Kidney (tissue), 14 donors: ENCODE data around the gene G6PC1. TPM values are rescaled to one million over a fixed set of nuclear protein-coding genes. Genes with fewer than 3 reads are reported as not detected.
A peak's percentile ranks its signal among the peaks of the same experiment; 100 is the strongest.
"Not testable (repeated sequence)": the region's sequence is repeated elsewhere in the genome, so short reads cannot be mapped to it uniquely, and the experiment has no call there.

Experiments
- DNase-seq, 5 donors: peaks; one replicate each; pipeline ENCODE4 v3.0.0-alpha.2; 2013 to 2020
- FAIRE-seq: peaks from 2 replicates; lab custom pipeline; 2012; peaks lifted over from hg19 to GRCh38; lab: Jason Lieb, UNC
- H3K27ac ChIP-seq, 2 donors: one replicate each; pipeline ENCODE4 v1.7.0; 2013; ENCODE audit warnings: low read depth in 2 of 2, low read length in 2 of 2, inconsistent platforms in 1 of 2
- H3K27me3 ChIP-seq: one replicate; pipeline ENCODE4 v1.7.1; 2013; ENCODE audit warnings: low read length, inconsistent platforms; ENCODE audit not compliant: control insufficient read depth, insufficient read depth
- H3K36me3 ChIP-seq, 3 donors: one replicate each; pipeline versions ENCODE4 v1.7.0 to v1.7.1; 2013; ENCODE audit warnings: low read length in 3 of 3, control low read depth in 1 of 3, inconsistent platforms in 1 of 3; ENCODE audit not compliant: insufficient read depth in 3 of 3, control insufficient read depth in 2 of 3
- H3K4me1 ChIP-seq, 3 donors: one replicate each; pipeline versions ENCODE4 v1.7.0 to v1.7.1; 2013; ENCODE audit warnings: low read length in 3 of 3, inconsistent platforms in 1 of 3, low read depth in 1 of 3; ENCODE audit not compliant: control insufficient read depth in 2 of 3, insufficient read depth in 2 of 3
- H3K4me3 ChIP-seq, 3 donors: one replicate each; pipeline versions ENCODE4 v1.7.0 to v1.8.1; 2013; ENCODE audit warnings: low read length in 3 of 3, control low read depth in 1 of 3, inconsistent platforms in 1 of 3
- H3K9ac ChIP-seq, 3 donors: one replicate each; pipeline versions ENCODE4 v1.7.0 to v1.7.1; 2013; ENCODE audit warnings: low read length in 3 of 3, control low read depth in 1 of 3, inconsistent platforms in 1 of 3
- H3K9me3 ChIP-seq, 3 donors: one replicate each; pipeline versions ENCODE4 v1.7.0 to v1.7.1; 2013; ENCODE audit warnings: low read length in 3 of 3, control low read depth in 1 of 3, inconsistent platforms in 1 of 3; ENCODE audit not compliant: control insufficient read depth in 2 of 3, insufficient read depth in 1 of 3
- intact Hi-C: fragments of 100-400 bp; cut with DNase I; formaldehyde crosslinking; loops from one replicate; pipeline ENCODE4 v1.11.1; 2022
- polyA plus RNA-seq: library from polyadenylated mRNA; stranded (reverse); fragments of 350-450 nt; fragmentation: Illumina TruSeq; extraction: RNeasy Lipid Tissue Mini Kit (QIAGEN cat#74804); gene quantifications from one replicate; pipeline ENCODE4 v1.2.3, GENCODE V29; 2014; ENCODE audit warnings: low read depth, low replicate concordance; ENCODE audit not compliant: insufficient read depth
- total RNA-seq: library from RNA; stranded (reverse); fragmentation: NEBNext Ultra II Directional; extraction: Animal tissue kit (Norgen Biotek cat#: 25700); gene quantifications from one replicate; pipeline ENCODE4 v1.2.1, GENCODE V29; 2021
- TF ChIP-seq, protein P1 (sequence below): IDR thresholded peaks from 3 replicates; pipeline ENCODE4 v1.5.1; 2012; ENCODE audit warnings: mild to moderate bottlenecking, moderate library complexity, borderline replicate concordance; ENCODE audit not compliant: insufficient read depth; ENCODE audit errors: extremely low read depth
- donor health status: control.
- donor health status: control.
- donor health status: control.
- donor health status: control.
- donor health status: control.
- donor health status: DM: yes; HTN: yes; CAD: no.
- donor health status: Normal renal cell carcinoma (clear cell type).

G6PC1 gene
- total and polyA plus RNA-seq, 2 donors from 2014 or later: 0.16 to 10.5 TPM

DNA sequence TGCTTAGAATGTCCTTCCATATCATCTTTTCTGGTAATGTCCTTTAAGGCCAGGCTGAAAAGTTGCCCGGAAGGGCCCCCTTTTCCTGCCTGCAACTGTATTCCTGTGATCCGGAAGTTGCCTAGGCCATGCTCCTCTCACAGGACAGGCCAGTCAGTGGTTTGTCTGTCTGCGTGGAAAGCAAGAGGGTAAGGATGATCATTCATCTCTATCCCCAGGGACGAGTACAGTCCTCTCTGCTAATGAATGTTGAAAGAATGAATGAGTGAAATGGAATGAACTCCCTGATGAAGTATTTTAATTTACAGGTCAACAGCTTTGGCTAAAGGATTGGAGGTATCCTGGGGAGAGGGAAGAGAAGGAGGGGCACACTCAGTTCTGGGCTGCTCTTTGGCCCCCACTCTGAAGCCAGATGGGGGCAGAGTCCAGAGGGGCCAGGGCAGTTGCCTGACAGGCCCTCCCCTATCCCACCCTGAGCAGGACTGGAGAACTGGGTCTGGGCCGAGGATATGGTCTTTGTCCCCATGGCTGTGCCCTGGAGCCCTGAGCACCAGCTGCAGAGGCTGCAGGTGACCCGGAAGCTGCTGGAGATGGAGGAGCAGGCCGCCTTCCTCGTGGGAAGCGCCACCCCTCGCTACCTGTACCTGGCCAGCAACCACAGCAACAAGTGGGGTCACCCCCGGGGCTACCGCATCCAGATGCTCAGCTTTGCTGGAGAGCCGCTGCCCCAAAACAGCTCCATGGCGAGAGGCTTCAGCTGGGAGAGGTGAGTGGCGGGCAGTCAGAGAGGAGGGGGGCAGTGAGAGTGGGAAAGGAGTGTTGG is 46.4 kb upstream of the G6PC1 start:
- H3K9me3 ChIP-seq: no peaks in the 10 kb centered on the region
- TF ChIP-seq, protein P1, sequence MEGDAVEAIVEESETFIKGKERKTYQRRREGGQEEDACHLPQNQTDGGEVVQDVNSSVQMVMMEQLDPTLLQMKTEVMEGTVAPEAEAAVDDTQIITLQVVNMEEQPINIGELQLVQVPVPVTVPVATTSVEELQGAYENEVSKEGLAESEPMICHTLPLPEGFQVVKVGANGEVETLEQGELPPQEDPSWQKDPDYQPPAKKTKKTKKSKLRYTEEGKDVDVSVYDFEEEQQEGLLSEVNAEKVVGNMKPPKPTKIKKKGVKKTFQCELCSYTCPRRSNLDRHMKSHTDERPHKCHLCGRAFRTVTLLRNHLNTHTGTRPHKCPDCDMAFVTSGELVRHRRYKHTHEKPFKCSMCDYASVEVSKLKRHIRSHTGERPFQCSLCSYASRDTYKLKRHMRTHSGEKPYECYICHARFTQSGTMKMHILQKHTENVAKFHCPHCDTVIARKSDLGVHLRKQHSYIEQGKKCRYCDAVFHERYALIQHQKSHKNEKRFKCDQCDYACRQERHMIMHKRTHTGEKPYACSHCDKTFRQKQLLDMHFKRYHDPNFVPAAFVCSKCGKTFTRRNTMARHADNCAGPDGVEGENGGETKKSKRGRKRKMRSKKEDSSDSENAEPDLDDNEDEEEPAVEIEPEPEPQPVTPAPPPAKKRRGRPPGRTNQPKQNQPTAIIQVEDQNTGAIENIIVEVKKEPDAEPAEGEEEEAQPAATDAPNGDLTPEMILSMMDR: no peak
- FAIRE-seq: no peak
- no peak overlapping the region for H3K27ac ChIP-seq
- peak in 1 of 5 donors; percentile 38 for DNase-seq
- peak overlapping the region in 2 of 3 donors; percentile 44 to 61 for H3K4me3 ChIP-seq
- intact Hi-C loops: no loop called here
- H3K9ac ChIP-seq: no peak overlapping the region
- H3K4me1 ChIP-seq: peaks cover 4 to 23% (median 9%) of the 10 kb centered on the region in 3 donors
- no peaks in the 10 kb centered on the region for H3K27me3 ChIP-seq
- no peaks in the 10 kb centered on the region for H3K36me3 ChIP-seq

DNA sequence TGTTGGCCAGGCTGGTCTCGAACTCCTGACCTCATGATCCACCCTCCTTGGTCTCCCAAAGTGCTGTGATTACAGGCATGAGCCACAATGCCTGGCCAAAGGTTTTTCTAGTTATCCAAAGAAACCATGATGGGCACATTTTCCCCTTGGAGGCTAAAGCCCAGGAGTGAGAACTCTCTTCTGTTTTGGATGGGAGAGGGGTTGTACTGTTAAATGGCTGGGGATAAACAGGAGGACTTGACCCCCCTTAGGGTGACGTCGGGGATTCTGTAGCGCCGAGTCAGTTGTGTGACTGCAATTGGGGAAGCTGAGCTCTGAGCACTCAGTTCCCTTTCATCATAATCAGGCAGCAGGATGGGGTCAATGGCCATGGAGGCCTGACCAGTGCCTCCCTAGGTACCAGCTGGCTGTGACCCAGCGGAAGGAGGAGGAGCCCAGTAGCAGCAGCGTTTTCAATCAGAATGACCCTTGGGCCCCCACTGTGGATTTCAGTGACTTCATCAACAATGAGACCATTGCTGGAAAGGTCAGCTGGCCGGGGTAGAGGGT is 45.5 kb upstream of the G6PC1 start:
- no peak overlapping the region for H3K4me3 ChIP-seq
- no peaks in the 10 kb centered on the region for H3K9me3 ChIP-seq
- DNase-seq (peak in 1 of 5 donors; percentile 23), FAIRE-seq (no peak)
- intact Hi-C loops: no loop called here
- H3K4me1 ChIP-seq: peaks cover under 1 to 14% (median under 1%) of the 10 kb centered on the region in 3 donors
- no peaks in the 10 kb centered on the region for H3K27me3 ChIP-seq
- H3K36me3 ChIP-seq: no peaks in the 10 kb centered on the region
- TF ChIP-seq, protein P1: no peak
- no peak overlapping the region for H3K27ac ChIP-seq
- no peak overlapping the region for H3K9ac ChIP-seq

DNA sequence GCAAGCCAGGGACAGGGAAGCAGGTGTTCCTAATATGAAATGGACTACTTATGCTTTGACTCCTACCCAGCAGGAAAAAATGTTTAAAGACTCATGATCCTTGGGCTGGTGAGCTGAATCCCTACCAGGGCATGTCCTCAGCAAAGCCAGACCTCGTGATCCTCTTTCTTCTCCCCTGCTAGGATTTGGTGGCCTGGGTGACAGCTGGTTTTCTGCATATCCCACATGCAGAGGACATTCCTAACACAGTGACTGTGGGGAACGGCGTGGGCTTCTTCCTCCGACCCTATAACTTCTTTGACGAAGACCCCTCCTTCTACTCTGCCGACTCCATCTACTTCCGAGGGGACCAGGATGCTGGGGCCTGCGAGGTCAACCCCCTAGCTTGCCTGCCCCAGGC is 44.5 kb upstream of the G6PC1 start:
- H3K4me1 ChIP-seq: peaks cover 0 to 13% (median 0%) of the 10 kb centered on the region in 3 donors
- peak in 1 of 5 donors; percentile 7 for DNase-seq
- H3K27me3 ChIP-seq, H3K36me3 ChIP-seq, intact Hi-C loops, FAIRE-seq, H3K9ac ChIP-seq, H3K9me3 ChIP-seq, H3K4me3 ChIP-seq, H3K27ac ChIP-seq: not testable (repeated sequence)

DNA sequence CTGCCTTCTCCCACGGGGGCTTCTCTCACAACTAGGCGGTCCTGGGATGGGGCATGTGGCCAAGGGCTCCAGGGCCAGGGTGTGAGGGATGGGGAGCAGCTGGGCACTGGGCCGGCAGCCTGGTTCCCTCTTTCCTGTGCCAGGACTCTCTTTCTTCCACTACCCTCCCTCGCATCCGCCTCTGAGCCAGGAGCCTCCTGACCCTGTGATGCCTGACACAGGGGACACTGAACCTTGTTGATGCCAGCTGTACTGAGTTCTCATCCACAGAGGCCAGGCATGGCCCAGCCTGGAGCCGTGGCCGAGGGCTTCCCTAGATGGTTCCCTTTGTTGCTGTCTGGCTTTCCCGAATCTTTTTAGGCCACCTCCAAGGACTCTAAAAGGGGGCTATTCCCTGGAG is 44.1 kb upstream of the G6PC1 start:
- H3K27ac ChIP-seq, intact Hi-C loops, H3K36me3 ChIP-seq, H3K27me3 ChIP-seq, H3K9me3 ChIP-seq, H3K9ac ChIP-seq, H3K4me3 ChIP-seq, FAIRE-seq: not testable (repeated sequence)
- peak in 1 of 5 donors; percentile 38 for DNase-seq
- peaks cover 0 to 13% (median 0%) of the 10 kb centered on the region in 3 donors for H3K4me1 ChIP-seq
